Naive thymus-derived CD4-positive, alpha-beta T cell (primary cell): Measurements from ENCODE around the gene GRIN2D. TPM values are rescaled to one million over a fixed set of nuclear protein-coding genes. Genes with fewer than 3 reads are reported as not detected.
A peak's percentile ranks its signal among the peaks of the same experiment; 100 is the strongest.

Experiments
- ATAC-seq: fragments of 150-1000 bp; cut with Tn5 transposase; 2 replicates; pipeline ENCODE4 v1.10.0; 2021; ENCODE audit warnings: mild to moderate bottlenecking, moderate library complexity
- CTCF ChIA-PET: fragments of 350-600 bp; sonication (Branson Sonifier 250); formaldehyde crosslinking; loops from one replicate; lab custom pipeline; 2021; ENCODE audit warnings: antibody characterized with exemption; lab: Charles Lee
- POLR2A ChIA-PET: fragments of 350-600 bp; sonication (Branson Sonifier 250); formaldehyde crosslinking; loops from one replicate; lab custom pipeline; 2021; ENCODE audit warnings: antibody characterized with exemption, inconsistent platforms; lab: Charles Lee
- DNase-seq, 9 donors: peaks; one replicate each; pipeline versions ENCODE4 v3.0.0 to v3.0.0-alpha.2; 2020 to 2022; ENCODE audit warnings: mixed read lengths in 1 of 9
- H3K27ac ChIP-seq: one replicate; pipeline ENCODE4 v1.7.0; 2013; ENCODE audit warnings: mild to moderate bottlenecking, low read depth, low read length, moderate library complexity
- H3K27me3 ChIP-seq, 2 donors: one replicate each; pipeline ENCODE4 v1.7.0; 2013; ENCODE audit warnings: low read length in 2 of 2, mild to moderate bottlenecking in 2 of 2, moderate library complexity in 2 of 2; ENCODE audit not compliant: control insufficient read depth in 2 of 2, insufficient read depth in 2 of 2
- H3K36me3 ChIP-seq, 3 experiments: 1 replicate in 2 of 3; 2 replicates in 1 of 3; pipeline ENCODE4 v1.7.0; 2013; ENCODE audit warnings: low read length in 3 of 3, mild to moderate bottlenecking in 3 of 3, moderate library complexity in 1 of 3; ENCODE audit not compliant: insufficient read depth in 3 of 3, control insufficient read depth in 2 of 3
- H3K4me1 ChIP-seq, 2 donors: one replicate each; pipeline ENCODE4 v1.7.0; 2013; ENCODE audit warnings: low read length in 2 of 2, mild to moderate bottlenecking in 2 of 2, moderate library complexity in 1 of 2; ENCODE audit not compliant: control insufficient read depth in 2 of 2, insufficient read depth in 2 of 2
- H3K4me3 ChIP-seq: 2 replicates; pipeline ENCODE4 v1.7.0; 2013; ENCODE audit warnings: mild to moderate bottlenecking, low read length
- H3K9me3 ChIP-seq, 3 experiments: 1 replicate in 2 of 3; 2 replicates in 1 of 3; pipeline ENCODE4 v1.7.0; 2013; ENCODE audit warnings: low read length in 3 of 3; ENCODE audit not compliant: control insufficient read depth in 2 of 3
- H3K27ac Mint-ChIP-seq, 9 donors: one replicate each; pipeline ENCODE4 v1.8.0; 2020 to 2022; ENCODE audit warnings: mixed read lengths in 9 of 9, mild to moderate bottlenecking in 8 of 9, moderate library complexity in 5 of 9, inconsistent platforms in 2 of 9
- H3K27me3 Mint-ChIP-seq, 5 donors: one replicate each; pipeline ENCODE4 v1.8.0; 2021 to 2022; ENCODE audit warnings: mixed read lengths in 5 of 5, mild to moderate bottlenecking in 1 of 5
- H3K36me3 Mint-ChIP-seq, 5 donors: one replicate each; pipeline ENCODE4 v1.8.0; 2020 to 2022; ENCODE audit warnings: mixed read lengths in 5 of 5, mild to moderate bottlenecking in 3 of 5, inconsistent platforms in 1 of 5
- H3K4me1 Mint-ChIP-seq, 7 donors: one replicate each; pipeline ENCODE4 v1.8.0; 2020 to 2022; ENCODE audit warnings: mixed read lengths in 7 of 7, mild to moderate bottlenecking in 3 of 7, inconsistent platforms in 1 of 7
- H3K4me3 Mint-ChIP-seq, 10 donors: one replicate each; pipeline ENCODE4 v1.8.0; 2020 to 2022; ENCODE audit warnings: mild to moderate bottlenecking in 10 of 10, mixed read lengths in 10 of 10, moderate library complexity in 6 of 10, inconsistent platforms in 2 of 10
- H3K9me3 Mint-ChIP-seq, 11 donors: one replicate each; pipeline ENCODE4 v1.8.0; 2020 to 2022; ENCODE audit warnings: mixed read lengths in 11 of 11, mild to moderate bottlenecking in 4 of 11, inconsistent platforms in 1 of 11, moderate library complexity in 1 of 11
- intact Hi-C, 2 donors: fragments of 100-400 bp; cut with micrococcal nuclease; formaldehyde crosslinking; loops; one replicate each; pipeline ENCODE4 v1.15.1; 2023
- polyA plus RNA-seq, 2 donors: library from polyadenylated mRNA; unstranded; fragments of 300-500 nt; fragmentation: Illumina TruSeq; gene quantifications; one replicate each; pipeline ENCODE4 v1.2.3, GENCODE V29; 2021
- total RNA-seq, 6 experiments: library from RNA in 5 of 6; stranded (reverse) in 5 of 6; gene quantifications; 1 replicate in 5 of 6; 2 replicates in 1 of 6; pipeline ENCODE4 v1.2.3 and lab custom pipeline; 2021 to 2026

The GRIN2D gene
- total and polyA plus RNA-seq, 7 experiments from 2014 or later: 0.08 to 0.39 (median 0.11) TPM; not detected in 2

GRCh38 chr19:48362716-48363499 lies 30.6 kb upstream of the GRIN2D start:
- Histone ChIP-seq H3K36me3 (peaks cover 0 to 13% (median 0%) of the 10 kb centered on the region in 3 experiments), H3K27me3 (no peaks in the 10 kb centered on the region), H3K4me1 (peaks cover 9 to 13% of the 10 kb centered on the region in 2 donors), H3K27ac (peak overlapping the region; percentile 86), H3K9me3 (no peaks in the 10 kb centered on the region), H3K4me3 (peak overlapping the region; percentile 87)
- peaks cover 0 to 5% (median 0%) of the 10 kb centered on the region in 11 donors for H3K9me3 Mint-ChIP-seq
- DNase-seq: peak; percentile 73 to 94 (median 85)
- H3K4me3 Mint-ChIP-seq: peak overlapping the region; percentile 80 to 97 (median 92)
- ChIA-PET CTCF (interaction anchor here (1.0 to 2.3 kb wide), 2 partner anchors 29 to 42 kb away, joined by 3 to 8 read pairs; no protein-coding TSS in a partner anchor), POLR2A (interaction anchor here (0.7 to 3.2 kb wide), 12 partner anchors 12 to 130 kb away, joined by 3 to 47 read pairs (median 4); partner anchors contain the start of genes EMP3, GRWD1 and KDELR1)
- peaks cover 0 to 8% (median 1%) of the 10 kb centered on the region in 5 donors for H3K36me3 Mint-ChIP-seq
- H3K4me1 Mint-ChIP-seq: peaks cover 0 to 28% (median 6%) of the 10 kb centered on the region in 7 donors
- H3K27ac Mint-ChIP-seq: peak overlapping the region; percentile 89 to 98 (median 95)
- peak; percentile 70 for ATAC-seq
- peaks cover 0 to 3% (median 0%) of the 10 kb centered on the region in 5 donors for H3K27me3 Mint-ChIP-seq
- intact Hi-C loops: loop anchor here (1.0 to 5.0 kb wide), 6 partner anchors 42 to 881 kb away; partner anchors contain the start of genes CARD8 (in 1 of the 2), KPTN (in 1 of the 2), LMTK3 (in 1 of the 2) and RPL18 (in 1 of the 2)

GRCh38 chr19:48363500-48363809 lies 30.0 kb upstream of the GRIN2D start:
- peak overlapping the region; percentile 87 for H3K4me3 ChIP-seq
- H3K27me3 ChIP-seq: no peaks in the 10 kb centered on the region
- ChIA-PET CTCF (interaction anchor here (0.6 to 2.3 kb wide), 6 partner anchors 12 to 127 kb away, joined by 3 to 8 read pairs (median 4); partner anchors contain the start of gene KDELR1), POLR2A (interaction anchor here (0.5 to 3.2 kb wide), 21 partner anchors 11 to 1513 kb away, joined by 3 to 47 read pairs (median 4); partner anchors contain the start of genes AKT1S1, EMP3, GRIN2D and GRWD1)
- H3K4me3 Mint-ChIP-seq: peak overlapping the region; percentile 80 to 97 (median 92)
- no peak for DNase-seq
- H3K27me3 Mint-ChIP-seq: peaks cover 0 to 3% (median 0%) of the 10 kb centered on the region in 5 donors
- no peak for ATAC-seq
- intact Hi-C loops: loop anchor here (1.0 to 5.0 kb wide), 6 partner anchors 42 to 881 kb away; partner anchors contain the start of genes CARD8 (in 1 of the 2), KPTN (in 1 of the 2), LMTK3 (in 1 of the 2) and RPL18 (in 1 of the 2)
- H3K36me3 ChIP-seq: peaks cover 0 to 12% (median 0%) of the 10 kb centered on the region in 3 experiments
- no peaks in the 10 kb centered on the region for H3K9me3 ChIP-seq
- peak overlapping the region; percentile 89 to 98 (median 95) for H3K27ac Mint-ChIP-seq
- H3K27ac ChIP-seq: peak overlapping the region; percentile 86
- peaks cover 9 to 13% of the 10 kb centered on the region in 2 donors for H3K4me1 ChIP-seq
- H3K9me3 Mint-ChIP-seq: peaks cover 0 to 5% (median 0%) of the 10 kb centered on the region in 11 donors
- peaks cover 0 to 6% (median 1%) of the 10 kb centered on the region in 5 donors for H3K36me3 Mint-ChIP-seq
- peaks cover 0 to 28% (median 6%) of the 10 kb centered on the region in 7 donors for H3K4me1 Mint-ChIP-seq

DNA sequence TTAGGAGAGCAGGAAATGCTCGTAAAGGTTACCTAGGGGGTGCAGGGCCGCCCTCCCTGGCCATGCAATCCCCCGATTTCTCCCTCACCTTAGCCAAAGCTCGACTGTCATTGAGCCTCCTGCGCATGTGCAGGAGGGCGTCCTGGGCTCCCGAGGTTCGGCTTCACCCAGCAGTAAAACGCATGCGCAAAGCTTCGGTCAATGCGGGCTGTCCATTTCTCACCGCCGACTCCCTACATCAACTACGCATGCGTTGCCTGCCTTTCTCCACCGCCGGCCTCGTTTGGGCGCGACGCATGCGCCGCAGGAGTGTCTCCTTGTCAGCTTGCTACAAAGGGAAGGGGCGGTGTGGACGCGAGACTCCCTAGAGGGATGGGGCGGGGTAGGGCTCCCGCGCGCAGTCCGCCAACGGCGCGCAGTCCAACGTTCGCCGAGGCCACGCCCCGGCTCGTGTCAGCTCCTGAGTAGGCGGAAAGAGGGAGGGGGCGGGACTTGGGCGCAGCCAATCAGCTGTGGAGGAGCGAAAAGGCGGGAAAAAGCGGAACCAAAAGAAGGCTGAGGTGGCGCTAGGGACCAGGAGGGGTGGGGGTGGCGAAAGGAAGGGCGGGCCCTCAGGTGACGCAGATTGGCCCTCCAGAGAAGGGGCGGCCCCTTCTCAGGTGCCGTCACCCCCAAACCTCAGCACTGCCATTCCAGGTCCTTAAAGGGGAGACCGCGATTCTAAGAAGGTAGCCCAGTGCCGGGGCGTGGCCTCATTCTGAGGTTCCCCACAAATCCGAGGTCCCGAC lies 29.5 kb upstream of the GRIN2D start, which contains the start of the genes SYNGR4 and TMEM143:
Gene SYNGR4 (plus strand): TSS at position 558 of the 788 bp plus-strand sequence. CDS start 1,476 bp downstream, outside the sequence.
Gene TMEM143 (minus strand): TSS at position 131 of the 788 bp plus-strand sequence. CDS start 20 bp downstream, at position 111.
- Histone ChIP-seq H3K4me1 (peaks cover 9 to 13% of the 10 kb centered on the region in 2 donors), H3K27me3 (no peaks in the 10 kb centered on the region), H3K4me3 (peak within 1 kb of the TSS; percentile 87), H3K9me3 (no peaks in the 10 kb centered on the region), H3K36me3 (peaks cover 0 to 6% (median 0%) of the 10 kb centered on the region in 3 experiments), H3K27ac (peak within 1 kb of the TSS; percentile 86)
- H3K36me3 Mint-ChIP-seq: peaks cover 0 to 3% (median 0%) of the 10 kb centered on the region in 5 donors
- POLR2A ChIA-PET: interaction anchor here (0.5 to 3.2 kb wide), 24 partner anchors 11 to 1513 kb away, joined by 3 to 47 read pairs (median 4); partner anchors contain the start of genes AKT1S1, EMP3, GRIN2D and GRWD1
- H3K4me3 Mint-ChIP-seq: peak within 1 kb of the TSS; percentile 80 to 97 (median 92)
- ATAC-seq (peak; percentile 96), DNase-seq (peak; percentile 91 to 100 (median 99))
- H3K9me3 Mint-ChIP-seq: peaks cover 0 to 5% (median 0%) of the 10 kb centered on the region in 11 donors
- intact Hi-C loops: loop anchor here (1.0 to 5.0 kb wide), 19 partner anchors 27 to 882 kb away; partner anchors contain the start of genes GRWD1 (in 2 of the 2), KDELR1 (in 2 of the 2), LIG1 (in 2 of the 2) and RPL18 (in 2 of the 2)
- CTCF ChIA-PET: interaction anchor here (0.6 to 2.3 kb wide), 7 partner anchors 11 to 126 kb away, joined by 3 to 8 read pairs (median 3); partner anchors contain the start of gene KDELR1
- H3K27ac Mint-ChIP-seq: peak within 1 kb of the TSS; percentile 89 to 98 (median 95)
- peaks cover 0 to 28% (median 6%) of the 10 kb centered on the region in 7 donors for H3K4me1 Mint-ChIP-seq
- peaks cover 0 to 3% (median 0%) of the 10 kb centered on the region in 5 donors for H3K27me3 Mint-ChIP-seq

- Histone ChIP-seq H3K36me3 (peaks cover 0 to 4% (median 0%) of the 10 kb centered on the region in 3 experiments), H3K27ac (peak overlapping the region; percentile 86), H3K27me3 (no peaks in the 10 kb centered on the region), H3K9me3 (no peaks in the 10 kb centered on the region), H3K4me3 (peak overlapping the region; percentile 59), H3K4me1 (peaks cover 9 to 13% of the 10 kb centered on the region in 2 donors)
- Mint-ChIP-seq H3K27ac (peak overlapping the region; percentile 89 to 98 (median 95)), H3K27me3 (peaks cover 0 to 3% (median 0%) of the 10 kb centered on the region in 5 donors), H3K4me1 (peaks cover 0 to 28% (median 6%) of the 10 kb centered on the region in 7 donors), H3K9me3 (peaks cover 0 to 5% (median 0%) of the 10 kb centered on the region in 11 donors), H3K4me3 (peak overlapping the region; percentile 68 to 97 (median 92)), H3K36me3 (peaks cover 0 to 1% (median 0%) of the 10 kb centered on the region in 5 donors)
- intact Hi-C loops: loop anchor here (1.0 to 5.0 kb wide), 17 partner anchors 27 to 882 kb away; partner anchors contain the start of genes GRWD1 (in 2 of the 2), KDELR1 (in 2 of the 2), LIG1 (in 2 of the 2) and ZSWIM9 (in 2 of the 2)
- POLR2A ChIA-PET: interaction anchor here (0.6 to 3.2 kb wide), 17 partner anchors 15 to 254 kb away, joined by 3 to 47 read pairs (median 4); partner anchors contain the start of genes EMP3, GRIN2D, KDELR1 and RPL18
- CTCF ChIA-PET: interaction anchor here (0.9 to 2.3 kb wide), 5 partner anchors 10 to 125 kb away, joined by 3 to 8 read pairs (median 3); partner anchors contain the start of gene KDELR1
- ATAC-seq (no peak), DNase-seq (no peak)
These were observed 28.7 kb upstream of the GRIN2D start for GRCh38 chr19:48364598-48365348.

DNA sequence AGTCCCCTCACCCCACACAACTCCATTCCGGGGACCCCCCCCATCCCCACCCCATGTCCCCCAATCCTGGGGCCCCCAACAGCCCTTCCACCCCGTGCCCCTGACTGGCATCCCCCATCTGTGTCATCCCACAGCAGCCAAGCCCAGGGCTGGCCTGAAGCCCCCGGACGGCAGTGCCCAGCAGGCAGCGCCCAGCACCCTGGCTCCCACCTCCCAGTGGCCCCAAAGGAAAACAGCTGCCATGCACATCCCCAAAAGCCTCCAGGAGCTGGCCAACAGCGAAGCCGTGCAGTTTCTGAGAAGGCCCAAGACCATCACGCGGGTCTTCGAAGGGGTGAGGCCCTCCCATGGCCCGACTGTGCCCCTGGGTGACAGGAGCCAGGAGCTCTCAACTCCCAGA lies 27.9 kb upstream of the GRIN2D start:
- ChIA-PET POLR2A (interaction anchor here (0.6 kb wide), 1 partner anchor 14 kb away, joined by 3 read pairs; no protein-coding TSS in a partner anchor), CTCF (no interaction called here)
- Mint-ChIP-seq H3K27me3 (peaks cover 0 to 3% (median 0%) of the 10 kb centered on the region in 5 donors), H3K4me3 (no peak overlapping the region), H3K9me3 (peaks cover 0 to 5% (median 0%) of the 10 kb centered on the region in 11 donors), H3K4me1 (peaks cover 0 to 28% (median 6%) of the 10 kb centered on the region in 7 donors), H3K36me3 (no peaks in the 10 kb centered on the region), H3K27ac (no peak overlapping the region)
- no peak for ATAC-seq
- H3K27me3 ChIP-seq: no peaks in the 10 kb centered on the region
- no peaks in the 10 kb centered on the region for H3K36me3 ChIP-seq
- H3K4me3 ChIP-seq: no peak overlapping the region
- no peaks in the 10 kb centered on the region for H3K9me3 ChIP-seq
- H3K27ac ChIP-seq: no peak overlapping the region
- intact Hi-C loops: loop anchor here (2.0 kb wide), 2 partner anchors 33 to 253 kb away; partner anchors contain the start of genes RPL18 (in 1 of the 2) and SPHK2 (in 1 of the 2)
- DNase-seq: peak in 1 of 9 donors; percentile 26
- peaks cover 9 to 13% of the 10 kb centered on the region in 2 donors for H3K4me1 ChIP-seq
